IPS-18c (cell line): ENCODE results near the gene R3HDM1.
"Not testable (repeated sequence)": the region's sequence is repeated elsewhere in the genome, so short reads cannot be mapped to it uniquely, and the experiment has no call there.

Source experiments
- H3K4me3 ChIP-seq: 2 replicates; pipeline ENCODE4 v1.7.0; 2013; ENCODE audit warnings: low read depth, mild to moderate bottlenecking, low read length, moderate library complexity; ENCODE audit not compliant: insufficient read depth
- H3K9me3 ChIP-seq: one replicate; pipeline ENCODE4 v1.6.1; 2013; ENCODE audit warnings: mild to moderate bottlenecking, low read length, moderate library complexity; ENCODE audit not compliant: control insufficient read depth, insufficient read depth

R3HDM1 gene

DNA sequence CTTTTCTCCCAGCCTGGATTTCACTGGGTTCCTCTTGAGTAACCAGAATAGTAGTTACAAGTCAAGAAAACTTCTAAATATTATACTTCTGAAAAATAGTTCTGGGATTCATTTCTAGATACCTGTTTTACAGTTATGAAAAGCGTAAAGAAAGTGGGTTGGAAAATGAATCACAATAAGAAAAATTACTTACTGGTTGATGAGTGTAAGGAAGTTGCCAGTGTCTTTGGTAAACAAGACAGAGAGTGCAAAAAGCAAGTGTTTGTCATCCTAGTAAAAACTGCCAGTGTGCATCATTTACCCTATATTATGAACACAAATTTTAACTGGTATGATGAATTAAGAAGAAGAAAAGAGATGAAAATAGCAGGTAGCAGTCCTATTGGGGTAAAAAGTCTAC, 88.9 kb downstream of the R3HDM1 start:
- Histone ChIP-seq H3K4me3 (no peak overlapping the region), H3K9me3 (no peaks in the 10 kb centered on the region)

DNA sequence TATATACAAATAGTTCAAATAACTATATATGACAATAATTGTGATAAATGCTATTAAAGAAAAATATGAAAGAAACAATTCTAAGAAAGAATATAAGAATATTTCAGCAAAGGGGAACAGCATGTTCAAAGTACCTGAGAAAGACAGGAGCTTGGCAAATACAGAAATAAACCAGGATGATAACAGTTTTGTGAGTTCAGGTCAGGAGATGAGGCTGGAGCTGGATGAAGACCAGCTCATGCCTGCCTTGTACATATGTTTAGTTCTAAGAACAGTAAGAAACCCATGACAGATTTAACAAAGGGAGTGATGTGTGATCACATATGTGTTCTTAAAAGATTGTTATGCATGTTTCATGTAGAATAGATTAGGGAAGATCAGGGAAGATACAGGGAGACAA, 98.2 kb downstream of the R3HDM1 start:
- Histone ChIP-seq H3K9me3 (no peaks in the 10 kb centered on the region), H3K4me3 (no peak overlapping the region)

DNA sequence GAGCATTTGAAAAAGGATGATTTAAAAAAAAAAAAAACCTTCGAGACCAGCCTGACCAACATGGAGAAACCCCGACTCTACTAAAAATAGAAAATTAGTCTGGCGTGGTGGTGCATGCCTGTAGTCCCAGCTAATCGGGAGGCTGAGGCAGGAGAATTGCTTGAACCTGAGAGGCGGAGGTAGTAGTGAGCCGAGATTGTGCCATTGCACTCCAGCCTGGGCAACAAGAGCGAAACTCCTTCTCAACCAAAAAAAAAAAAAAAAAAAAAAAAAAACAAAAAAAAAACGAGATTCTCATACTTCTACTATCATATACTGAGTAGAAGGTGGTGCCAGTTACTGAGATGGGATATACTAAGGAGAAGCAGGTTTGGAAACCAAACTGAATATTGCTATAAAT, 98.8 kb downstream of the R3HDM1 start:
- not testable (repeated sequence) for H3K4me3 ChIP-seq, H3K9me3 ChIP-seq

DNA sequence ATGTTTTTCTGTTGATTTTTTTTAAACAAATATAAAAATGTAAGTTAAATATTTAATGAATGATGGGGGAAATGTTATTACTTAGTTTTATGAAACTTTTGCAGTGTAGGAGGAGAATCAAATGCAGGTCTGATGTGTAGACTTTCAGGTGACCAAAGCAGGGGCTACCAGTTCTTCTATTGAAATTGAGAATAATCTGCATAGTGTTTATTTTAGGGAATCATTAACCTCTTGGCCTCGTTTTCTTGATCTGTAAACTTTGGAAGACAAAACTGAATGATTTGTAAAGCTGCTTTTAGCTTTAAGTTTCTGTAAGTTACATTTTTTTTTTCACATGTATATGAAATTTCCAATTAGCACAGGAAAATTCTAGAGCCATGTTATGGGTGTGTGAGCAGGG, 99.2 kb downstream of the R3HDM1 start:
- H3K4me3 ChIP-seq: no peak overlapping the region
- no peaks in the 10 kb centered on the region for H3K9me3 ChIP-seq

DNA sequence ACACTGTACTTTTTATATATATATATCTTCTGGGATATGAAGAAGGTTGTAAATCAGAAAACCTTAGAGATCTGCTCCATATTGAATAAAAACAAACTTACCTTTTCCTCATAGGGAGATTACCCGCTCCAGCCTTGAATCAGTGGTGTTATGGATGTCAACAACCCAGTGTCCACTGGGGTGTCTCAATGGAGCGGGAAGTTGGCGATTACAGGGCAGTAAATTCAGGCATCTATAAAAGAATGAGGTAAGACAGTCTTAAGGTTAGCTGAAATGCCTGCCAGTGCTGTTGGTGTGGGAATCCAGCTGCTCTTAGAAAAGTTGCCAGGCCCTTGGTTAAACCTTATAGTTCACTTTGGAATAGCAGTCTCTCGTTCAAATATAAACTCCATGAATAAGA, 102.3 kb downstream of the R3HDM1 start:
- Histone ChIP-seq H3K4me3 (no peak overlapping the region), H3K9me3 (no peaks in the 10 kb centered on the region)

DNA sequence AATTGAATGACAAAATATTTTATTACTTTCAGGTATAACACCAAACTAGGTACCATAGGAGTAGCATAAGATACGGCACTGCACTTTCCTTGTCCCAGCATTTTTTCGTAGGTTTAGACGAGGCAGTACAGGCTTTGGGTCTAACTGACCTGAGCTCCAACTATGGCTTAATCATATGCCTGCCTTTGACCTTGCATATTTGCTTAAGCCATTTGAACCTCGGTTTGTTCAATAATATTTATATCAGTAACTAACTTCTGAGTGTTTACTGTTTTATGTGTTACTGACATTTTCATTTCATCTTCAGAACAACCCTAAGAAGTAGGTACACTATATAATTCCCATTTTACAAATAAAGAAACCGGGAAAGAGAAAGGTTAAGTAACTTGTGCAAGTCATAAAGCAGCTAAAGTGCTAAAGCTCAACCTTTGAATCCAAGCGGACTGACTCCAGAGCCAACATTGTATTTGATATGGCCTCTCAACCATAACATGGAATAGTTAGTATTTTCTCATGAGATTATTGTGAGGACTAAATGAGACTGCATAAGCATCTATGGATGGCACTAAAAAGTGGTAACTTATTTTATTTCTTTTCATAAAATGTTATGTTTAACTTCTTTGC, 104.0 kb downstream of the R3HDM1 start:
- Histone ChIP-seq H3K4me3 (no peak overlapping the region), H3K9me3 (no peaks in the 10 kb centered on the region)

DNA sequence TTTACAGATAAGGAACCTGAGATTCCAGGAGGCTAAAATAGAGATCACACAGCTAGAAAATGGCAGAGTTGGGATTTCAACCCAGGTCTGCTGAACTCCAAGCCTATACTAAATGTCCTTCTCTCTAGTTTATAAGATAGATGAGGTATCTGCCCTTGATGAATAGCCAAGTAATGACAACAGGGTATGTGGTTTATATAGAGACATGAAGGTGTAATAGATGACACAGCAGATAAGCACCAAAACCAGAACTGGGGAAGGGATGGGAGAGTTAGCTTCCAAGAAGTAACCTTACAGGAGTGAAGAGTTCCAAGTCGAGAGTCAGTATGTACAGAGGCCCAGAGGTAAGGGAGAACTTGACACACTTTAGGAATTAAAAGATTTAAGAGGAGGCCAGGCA, 105.7 kb downstream of the R3HDM1 start:
- no peaks in the 10 kb centered on the region for H3K9me3 ChIP-seq
- H3K4me3 ChIP-seq: no peak overlapping the region

DNA sequence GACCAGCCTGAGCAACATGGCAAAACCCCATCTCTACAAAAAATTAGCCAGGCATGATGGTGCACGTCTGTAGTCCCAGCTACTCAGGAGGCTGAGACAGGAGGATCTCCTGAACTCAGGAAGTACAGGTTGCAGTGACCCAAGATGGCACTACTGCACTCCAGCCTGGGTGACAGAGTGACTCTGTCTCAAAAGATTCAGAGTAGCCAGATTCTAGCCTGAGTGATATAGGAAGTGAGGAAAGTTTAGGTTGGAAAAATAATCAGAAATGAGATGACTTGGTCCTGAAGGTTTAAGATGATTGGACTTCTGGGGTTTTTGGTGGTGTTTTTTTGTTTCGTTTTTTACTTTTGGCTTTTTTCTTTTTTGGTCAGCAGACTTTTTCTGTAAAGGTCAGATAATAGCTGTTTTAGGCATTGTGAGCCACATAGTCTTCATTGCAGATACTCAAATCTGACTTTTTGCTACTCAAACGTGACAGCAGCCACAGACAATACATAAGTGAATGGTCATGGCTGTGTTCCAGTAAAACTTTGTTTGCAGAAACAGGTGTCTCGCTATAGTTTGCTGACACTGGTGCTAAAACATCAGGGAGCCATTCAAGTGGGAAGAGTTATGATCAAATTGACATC, 106.3 kb downstream of the R3HDM1 start:
- no peak overlapping the region for H3K4me3 ChIP-seq

DNA sequence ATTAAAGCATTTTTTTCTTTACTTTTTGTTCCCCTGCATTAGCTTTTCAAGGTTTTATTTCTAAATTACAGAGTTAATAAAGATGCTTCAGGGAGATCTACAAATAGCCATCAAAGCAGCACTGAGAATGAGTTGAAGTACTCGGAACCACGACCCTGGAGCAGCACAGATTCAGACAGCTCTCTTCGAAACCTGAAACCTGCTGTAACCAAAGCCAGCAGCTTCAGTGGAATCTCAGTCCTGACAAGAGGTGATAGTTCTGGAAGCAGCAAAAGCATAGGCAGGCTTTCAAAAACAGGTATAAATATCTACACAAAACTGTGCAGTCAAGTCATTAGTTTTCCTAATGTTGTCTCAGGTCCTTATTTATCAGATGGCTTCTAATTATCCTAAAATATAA, 107.5 kb downstream of the R3HDM1 start:
- no peak overlapping the region for H3K4me3 ChIP-seq

More for the DNA sequence above, 106.3 kb downstream of the R3HDM1 start:
- H3K9me3 ChIP-seq: no peaks in the 10 kb centered on the region

DNA sequence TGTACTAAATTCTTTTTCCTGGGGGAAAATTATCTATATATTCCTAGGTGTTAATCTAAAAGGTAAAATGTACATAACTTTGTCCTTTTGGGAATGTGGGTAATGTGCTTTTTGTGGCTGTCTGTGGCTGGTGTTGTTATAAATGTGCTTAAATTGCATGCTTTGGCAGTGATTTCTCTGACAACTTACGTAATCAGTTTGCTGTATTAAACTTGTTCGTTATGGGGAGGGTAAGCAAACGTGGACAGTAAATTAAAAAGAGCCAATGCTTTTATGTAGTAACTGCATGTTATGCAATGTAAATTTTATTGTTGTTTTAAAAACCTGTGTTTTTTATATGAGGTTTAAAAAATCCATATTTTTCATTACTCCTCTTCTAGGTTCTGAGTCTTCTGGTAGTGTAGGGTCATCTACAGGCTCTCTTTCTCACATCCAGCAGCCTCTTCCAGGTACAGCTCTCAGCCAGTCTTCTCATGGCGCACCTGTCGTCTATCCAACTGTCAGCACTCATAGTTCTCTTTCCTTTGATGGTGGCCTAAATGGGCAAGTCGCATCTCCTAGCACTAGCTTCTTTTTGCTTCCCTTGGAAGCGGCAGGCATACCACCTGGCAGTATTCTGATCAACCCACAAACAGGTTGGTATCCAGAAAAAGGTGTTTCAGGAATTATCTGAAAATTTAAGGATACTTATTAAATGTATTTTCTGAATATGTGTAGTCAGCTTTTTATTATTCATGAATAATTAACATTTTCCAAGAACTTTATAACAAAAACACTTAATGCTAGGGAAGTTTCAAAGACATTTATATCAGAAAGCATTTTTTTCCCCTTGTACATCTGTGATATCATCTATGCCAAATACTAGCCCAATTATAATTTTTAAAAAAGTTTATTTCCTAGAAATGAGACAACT, 110.1 kb downstream of the R3HDM1 start:
- H3K9me3 ChIP-seq: no peaks in the 10 kb centered on the region
- no peak overlapping the region for H3K4me3 ChIP-seq

More for the DNA sequence above, 107.5 kb downstream of the R3HDM1 start:
- no peaks in the 10 kb centered on the region for H3K9me3 ChIP-seq

DNA sequence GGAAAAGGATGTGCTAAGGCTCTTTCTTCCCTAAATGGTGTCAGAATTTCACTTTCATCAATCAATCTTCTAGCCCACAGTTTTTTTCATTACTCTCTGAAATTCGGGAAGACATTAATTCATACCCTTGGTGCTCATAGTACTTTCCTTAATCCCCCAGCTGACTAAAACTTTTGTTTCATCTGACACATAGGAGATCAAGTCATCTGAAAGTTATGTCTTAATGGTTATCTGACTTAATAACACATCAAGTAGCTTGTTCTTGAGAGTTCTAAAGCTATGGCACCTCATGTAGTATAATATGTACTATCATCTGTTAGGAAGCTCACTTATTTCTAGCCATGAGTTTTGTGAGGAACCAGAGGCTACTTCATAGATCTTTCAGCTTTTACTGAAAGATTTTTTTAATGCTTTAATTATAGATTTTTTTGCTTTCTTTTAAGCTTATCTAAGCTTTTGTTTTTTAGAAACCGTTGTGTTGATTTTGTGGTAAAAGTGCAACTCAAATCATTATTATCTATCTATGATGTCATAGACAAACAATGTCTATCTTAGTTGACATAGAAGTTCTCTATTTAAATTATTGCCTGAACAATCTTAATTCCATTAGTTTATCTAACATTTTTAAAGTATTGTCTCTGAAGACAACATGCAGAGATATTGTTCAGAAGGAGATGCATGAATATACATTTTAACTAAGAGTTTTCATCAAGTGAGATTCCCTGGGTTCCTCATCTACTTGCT, 116.7 kb downstream of the R3HDM1 start:
- Histone ChIP-seq H3K4me3 (no peak overlapping the region), H3K9me3 (no peaks in the 10 kb centered on the region)

DNA sequence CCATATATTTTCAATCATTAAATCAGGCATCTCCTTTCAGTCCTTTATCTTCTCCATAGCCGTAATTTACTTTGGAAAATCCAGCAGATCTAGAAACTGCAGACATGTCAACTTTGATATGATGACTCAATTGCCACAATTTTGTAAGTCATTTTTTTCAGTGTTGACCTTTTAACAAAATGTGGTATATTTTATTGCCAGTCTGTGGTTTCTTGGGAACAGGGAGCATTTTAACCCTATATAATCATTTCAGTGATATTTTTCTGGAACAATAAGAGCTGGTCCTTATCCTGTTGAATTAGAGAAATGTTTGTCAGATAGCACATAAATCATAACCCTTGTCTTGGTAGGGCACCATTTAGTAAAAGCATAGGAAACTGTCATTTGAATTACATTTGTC, 119.4 kb downstream of the R3HDM1 start:
- Histone ChIP-seq H3K4me3 (no peak overlapping the region), H3K9me3 (no peaks in the 10 kb centered on the region)

DNA sequence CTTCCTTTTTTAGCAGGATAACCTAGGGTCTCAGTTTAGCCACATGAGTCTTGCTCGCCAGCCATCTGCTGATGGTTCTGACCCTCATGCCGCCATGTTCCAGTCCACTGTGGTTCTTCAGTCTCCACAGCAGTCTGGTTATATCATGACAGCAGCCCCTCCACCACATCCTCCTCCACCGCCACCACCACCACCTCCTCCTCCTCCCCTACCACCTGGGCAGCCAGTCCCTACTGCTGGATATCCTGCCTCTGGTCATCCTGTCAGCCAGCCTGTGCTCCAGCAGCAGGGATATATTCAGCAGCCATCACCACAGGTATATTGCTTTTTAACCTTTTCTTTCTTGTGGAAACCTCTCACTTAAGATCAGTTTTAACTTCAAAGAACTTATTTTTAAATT, 120.4 kb downstream of the R3HDM1 start:
- H3K9me3 ChIP-seq: no peaks in the 10 kb centered on the region
- no peak overlapping the region for H3K4me3 ChIP-seq

DNA sequence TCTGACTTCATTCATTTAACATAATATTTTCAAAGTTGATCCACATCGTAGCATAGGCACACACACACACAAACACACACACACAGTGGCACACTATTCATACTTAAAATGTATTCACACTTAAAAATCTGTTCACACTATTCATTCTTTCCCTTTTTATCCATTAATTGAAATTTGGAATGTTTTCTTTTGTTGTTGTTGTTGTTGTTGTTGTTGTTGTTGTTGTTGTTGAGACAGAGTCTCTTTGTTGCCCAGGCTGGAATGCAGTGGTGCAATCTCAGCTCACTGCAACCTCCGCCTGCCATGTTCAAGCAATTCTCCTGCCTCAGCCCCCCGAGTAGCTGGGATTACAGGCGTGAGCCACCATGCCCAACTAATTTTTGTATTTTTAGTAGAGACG, 123.0 kb downstream of the R3HDM1 start:
- not testable (repeated sequence) for H3K9me3 ChIP-seq, H3K4me3 ChIP-seq

DNA sequence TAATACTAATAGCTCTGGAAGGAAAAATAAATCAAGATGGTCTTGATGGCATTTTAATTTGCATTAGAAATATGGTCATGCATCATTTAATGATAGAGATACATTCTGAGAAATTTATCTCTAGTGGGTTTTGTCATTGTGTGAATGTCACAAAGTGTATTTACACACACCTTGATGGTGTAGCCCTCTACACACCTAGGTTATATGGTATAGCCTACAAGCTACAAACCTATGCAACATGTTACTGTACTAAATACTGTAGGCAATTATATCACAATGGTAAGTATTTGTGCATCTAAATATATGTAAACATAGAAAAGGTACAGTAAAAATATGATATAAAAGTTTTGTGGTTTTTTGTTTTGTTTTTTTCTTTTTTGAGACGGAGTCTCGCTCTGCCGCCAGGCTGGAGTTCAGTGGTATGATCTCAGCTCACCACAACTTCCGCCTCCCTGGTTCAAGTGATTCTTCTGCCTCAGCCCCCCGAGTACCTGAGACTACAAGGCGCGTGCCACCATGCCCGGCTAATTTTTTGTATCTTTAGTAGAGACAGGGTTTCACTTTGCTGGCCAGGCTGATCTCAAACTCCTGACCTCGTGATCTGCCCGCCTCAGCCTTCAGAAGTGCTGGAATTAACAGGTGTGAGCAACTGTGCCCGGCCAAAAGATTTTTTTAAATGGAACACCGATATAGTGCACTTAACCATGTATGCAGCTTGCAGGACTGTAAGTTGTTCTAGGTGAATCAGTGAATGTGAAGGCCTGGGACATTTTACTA, 126.7 kb downstream of the R3HDM1 start:
- Histone ChIP-seq H3K4me3 (no peak overlapping the region), H3K9me3 (no peaks in the 10 kb centered on the region)

DNA sequence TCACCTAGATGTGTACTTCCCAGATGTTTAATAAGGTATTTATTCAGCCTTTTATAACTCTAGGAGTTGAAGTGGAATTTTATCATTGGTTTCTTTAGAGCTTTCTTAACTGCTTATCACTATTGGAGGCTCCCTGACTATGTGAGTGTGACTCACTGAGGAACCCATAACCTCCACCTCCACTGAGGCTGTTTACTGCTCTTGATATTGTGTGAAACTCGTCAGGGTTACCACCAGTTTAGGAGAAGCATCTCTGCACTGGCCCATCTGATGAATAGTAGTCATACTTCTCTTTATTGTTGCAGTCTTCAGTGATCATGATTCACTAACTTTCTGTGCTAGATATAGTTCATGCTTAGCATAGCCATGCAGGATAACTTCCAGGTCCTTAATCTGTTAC, 130.8 kb downstream of the R3HDM1 start:
- H3K9me3 ChIP-seq: no peaks in the 10 kb centered on the region
- no peak overlapping the region for H3K4me3 ChIP-seq

DNA sequence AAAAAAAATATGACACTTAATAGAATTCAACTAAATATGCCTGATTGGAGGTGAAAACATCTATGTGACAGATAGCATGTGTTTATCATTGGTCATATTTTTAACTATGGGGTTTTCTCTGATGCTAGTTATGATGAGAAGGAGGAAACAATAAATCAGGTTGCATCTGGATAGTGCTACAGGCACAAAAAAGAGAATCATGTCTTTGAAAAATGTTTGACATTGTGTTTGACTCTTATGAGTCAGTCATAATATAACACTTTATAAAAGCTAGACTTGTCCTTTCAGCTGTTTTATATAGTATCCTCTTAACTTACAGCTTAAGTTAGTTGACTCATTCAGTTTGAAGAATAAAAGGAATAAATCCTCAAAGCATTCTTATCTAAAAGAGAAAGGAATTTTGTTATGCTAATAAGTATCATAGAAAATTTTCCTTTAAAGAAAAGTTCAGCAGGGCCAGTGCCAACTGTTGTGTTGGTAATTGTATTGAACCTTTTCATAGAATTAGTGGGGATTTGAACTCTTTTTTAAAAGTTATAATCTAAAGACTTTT, 131.9 kb downstream of the R3HDM1 start:
- H3K4me3 ChIP-seq: no peak overlapping the region
- no peaks in the 10 kb centered on the region for H3K9me3 ChIP-seq
